Ishikawa (cell line): Measurements from ENCODE around the gene LMO3.

Experiments used
- CEBPB ChIP-seq: IDR thresholded peaks from 2 replicates; pipeline ENCODE4 v1.6.1; 2012
- CREB1 ChIP-seq: IDR thresholded peaks from 2 replicates; pipeline ENCODE4 v1.6.1; 2012; ENCODE audit warnings: low read depth
- EGR1 ChIP-seq: IDR thresholded peaks from 2 replicates; pipeline ENCODE4 v1.6.1; 2012
- EP300 ChIP-seq: IDR thresholded peaks from 2 replicates; pipeline ENCODE4 v1.6.1; 2012; ENCODE audit warnings: borderline replicate concordance
- FOXM1 ChIP-seq: IDR thresholded peaks from 2 replicates; pipeline ENCODE4 v1.6.1; 2012; ENCODE audit warnings: low read depth, borderline replicate concordance
- NFIC ChIP-seq: IDR thresholded peaks from 2 replicates; pipeline ENCODE4 v1.6.1; 2012
- RAD21 ChIP-seq: IDR thresholded peaks from 2 replicates; pipeline ENCODE4 v1.6.1; 2012; ENCODE audit warnings: low read depth
- TAF1 ChIP-seq: IDR thresholded peaks from 2 replicates; pipeline ENCODE4 v1.6.1; 2012; ENCODE audit warnings: low read depth, mild to moderate bottlenecking
- TCF12 ChIP-seq: IDR thresholded peaks from 2 replicates; pipeline ENCODE4 v1.6.1; 2012; ENCODE audit warnings: low read depth
- TEAD4 ChIP-seq: IDR thresholded peaks from 2 replicates; pipeline ENCODE4 v1.6.1; 2012
- YY1 ChIP-seq: IDR thresholded peaks from 2 replicates; pipeline ENCODE4 v1.6.1; 2012; ENCODE audit warnings: low read depth
- ZBTB7A ChIP-seq: IDR thresholded peaks from 2 replicates; pipeline ENCODE4 v1.6.1; 2012; ENCODE audit warnings: low read depth
- TF ChIP-seq, protein P1 (sequence below): IDR thresholded peaks from 2 replicates; pipeline ENCODE4 v1.6.1; 2012
- TF ChIP-seq, protein P2 (sequence below): IDR thresholded peaks from 2 replicates; pipeline ENCODE4 v1.6.1; 2012
- TF ChIP-seq, protein P3 (sequence below): IDR thresholded peaks from 2 replicates; pipeline ENCODE4 v1.6.1; 2012; ENCODE audit warnings: low read depth, mild to moderate bottlenecking

LMO3 gene

DNA sequence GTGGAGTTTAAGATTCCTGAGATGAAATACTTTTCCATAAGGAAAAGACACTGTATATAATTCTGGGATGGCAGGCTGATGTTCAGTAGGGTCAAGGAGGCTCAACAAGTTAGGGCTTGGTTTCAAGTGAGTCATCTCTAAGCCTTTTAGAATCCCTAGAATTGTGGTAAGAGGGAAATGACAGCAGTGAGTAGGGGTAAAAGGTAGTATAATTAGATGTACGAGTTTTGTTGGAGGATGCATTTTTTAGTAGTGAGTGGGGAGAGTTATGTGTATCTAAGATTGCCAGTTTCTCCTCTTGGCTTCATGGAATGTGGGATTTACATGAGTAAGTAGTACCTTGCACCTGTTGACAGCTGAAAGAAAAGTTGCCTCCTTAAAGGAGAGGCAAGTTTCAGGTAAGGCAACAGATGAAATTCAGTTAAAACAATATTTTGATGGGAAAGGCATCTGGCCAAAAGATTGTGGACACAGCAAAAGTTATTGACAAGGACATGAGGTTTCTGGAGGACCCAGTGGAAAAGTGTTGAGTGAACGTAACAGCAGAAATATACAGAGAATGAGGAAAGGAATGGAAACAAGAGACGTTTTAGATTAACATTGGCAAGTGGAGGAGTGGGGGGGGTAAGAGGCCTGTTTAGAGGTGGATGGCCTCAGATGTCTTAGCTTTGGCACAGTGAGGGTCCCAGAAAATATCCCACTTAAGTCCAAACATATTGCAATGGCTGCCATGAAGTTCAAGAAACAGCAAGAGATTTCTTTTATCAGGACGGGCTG, 21.8 kb downstream of the LMO3 start:
- no peak for TF ChIP-seq YY1
- TF ChIP-seq FOXM1 = no peak
- TF ChIP-seq EGR1 = no peak
- TF ChIP-seq CEBPB = no peak
- TF ChIP-seq CREB1 = no peak
- TF ChIP-seq ZBTB7A = no peak
- no peak for TF ChIP-seq TCF12
- TF ChIP-seq EP300 = no peak
- no peak for TF ChIP-seq TEAD4
- TF ChIP-seq RAD21 = no peak
- TF ChIP-seq, protein P1, sequence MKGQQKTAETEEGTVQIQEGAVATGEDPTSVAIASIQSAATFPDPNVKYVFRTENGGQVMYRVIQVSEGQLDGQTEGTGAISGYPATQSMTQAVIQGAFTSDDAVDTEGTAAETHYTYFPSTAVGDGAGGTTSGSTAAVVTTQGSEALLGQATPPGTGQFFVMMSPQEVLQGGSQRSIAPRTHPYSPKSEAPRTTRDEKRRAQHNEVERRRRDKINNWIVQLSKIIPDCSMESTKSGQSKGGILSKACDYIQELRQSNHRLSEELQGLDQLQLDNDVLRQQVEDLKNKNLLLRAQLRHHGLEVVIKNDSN = no peak
- TF ChIP-seq TAF1 = no peak
- TF ChIP-seq, protein P2, sequence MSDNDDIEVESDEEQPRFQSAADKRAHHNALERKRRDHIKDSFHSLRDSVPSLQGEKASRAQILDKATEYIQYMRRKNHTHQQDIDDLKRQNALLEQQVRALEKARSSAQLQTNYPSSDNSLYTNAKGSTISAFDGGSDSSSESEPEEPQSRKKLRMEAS = no peak
- no peak for TF ChIP-seq NFIC
- TF ChIP-seq, protein P3, sequence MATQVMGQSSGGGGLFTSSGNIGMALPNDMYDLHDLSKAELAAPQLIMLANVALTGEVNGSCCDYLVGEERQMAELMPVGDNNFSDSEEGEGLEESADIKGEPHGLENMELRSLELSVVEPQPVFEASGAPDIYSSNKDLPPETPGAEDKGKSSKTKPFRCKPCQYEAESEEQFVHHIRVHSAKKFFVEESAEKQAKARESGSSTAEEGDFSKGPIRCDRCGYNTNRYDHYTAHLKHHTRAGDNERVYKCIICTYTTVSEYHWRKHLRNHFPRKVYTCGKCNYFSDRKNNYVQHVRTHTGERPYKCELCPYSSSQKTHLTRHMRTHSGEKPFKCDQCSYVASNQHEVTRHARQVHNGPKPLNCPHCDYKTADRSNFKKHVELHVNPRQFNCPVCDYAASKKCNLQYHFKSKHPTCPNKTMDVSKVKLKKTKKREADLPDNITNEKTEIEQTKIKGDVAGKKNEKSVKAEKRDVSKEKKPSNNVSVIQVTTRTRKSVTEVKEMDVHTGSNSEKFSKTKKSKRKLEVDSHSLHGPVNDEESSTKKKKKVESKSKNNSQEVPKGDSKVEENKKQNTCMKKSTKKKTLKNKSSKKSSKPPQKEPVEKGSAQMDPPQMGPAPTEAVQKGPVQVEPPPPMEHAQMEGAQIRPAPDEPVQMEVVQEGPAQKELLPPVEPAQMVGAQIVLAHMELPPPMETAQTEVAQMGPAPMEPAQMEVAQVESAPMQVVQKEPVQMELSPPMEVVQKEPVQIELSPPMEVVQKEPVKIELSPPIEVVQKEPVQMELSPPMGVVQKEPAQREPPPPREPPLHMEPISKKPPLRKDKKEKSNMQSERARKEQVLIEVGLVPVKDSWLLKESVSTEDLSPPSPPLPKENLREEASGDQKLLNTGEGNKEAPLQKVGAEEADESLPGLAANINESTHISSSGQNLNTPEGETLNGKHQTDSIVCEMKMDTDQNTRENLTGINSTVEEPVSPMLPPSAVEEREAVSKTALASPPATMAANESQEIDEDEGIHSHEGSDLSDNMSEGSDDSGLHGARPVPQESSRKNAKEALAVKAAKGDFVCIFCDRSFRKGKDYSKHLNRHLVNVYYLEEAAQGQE = no peak

DNA sequence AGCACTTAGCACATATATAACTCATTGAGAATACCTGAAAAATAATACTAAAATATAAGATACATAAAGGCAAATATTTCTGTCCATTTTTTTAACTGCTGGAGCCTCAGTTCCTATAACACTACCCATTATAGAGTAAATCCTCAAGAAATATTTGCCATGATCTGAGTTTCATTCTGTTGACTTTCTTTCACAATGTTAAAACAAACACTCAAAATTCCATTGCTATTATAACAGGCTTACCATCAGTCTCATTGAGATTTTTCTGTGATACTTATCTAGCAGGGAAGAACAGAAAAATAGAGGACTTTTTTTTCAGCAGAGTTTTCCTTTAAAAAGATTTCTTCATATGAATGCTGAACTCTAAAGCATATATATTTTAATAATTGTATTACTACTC, 24.5 kb downstream of the LMO3 start:
- no peak for TF ChIP-seq TCF12
- TF ChIP-seq, protein P1 = no peak

DNA sequence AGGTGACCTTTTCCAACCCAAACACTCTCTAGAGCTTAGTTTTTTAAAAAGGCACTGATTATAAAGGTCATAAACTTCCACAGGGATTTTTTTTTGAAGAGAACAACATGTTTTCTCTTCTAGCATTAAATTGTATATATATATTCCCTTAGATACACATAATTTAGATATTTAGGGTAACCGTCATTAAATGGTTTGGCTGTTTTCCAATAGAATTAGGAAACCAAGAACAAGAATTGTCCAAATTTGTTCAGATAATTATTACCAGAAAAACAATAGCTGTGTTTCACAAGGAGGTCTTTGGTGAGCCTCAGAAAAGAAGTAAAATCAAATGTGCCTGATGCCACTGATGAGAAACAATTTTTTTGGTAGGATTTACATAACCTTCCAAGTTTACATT, 26.9 kb downstream of the LMO3 start:
- TF ChIP-seq, protein P3 = no peak
- TF ChIP-seq ZBTB7A (no peak), TAF1 (no peak), RAD21 (no peak), FOXM1 (no peak), EGR1 (no peak), CREB1 (no peak)
- TF ChIP-seq, protein P2 = no peak

DNA sequence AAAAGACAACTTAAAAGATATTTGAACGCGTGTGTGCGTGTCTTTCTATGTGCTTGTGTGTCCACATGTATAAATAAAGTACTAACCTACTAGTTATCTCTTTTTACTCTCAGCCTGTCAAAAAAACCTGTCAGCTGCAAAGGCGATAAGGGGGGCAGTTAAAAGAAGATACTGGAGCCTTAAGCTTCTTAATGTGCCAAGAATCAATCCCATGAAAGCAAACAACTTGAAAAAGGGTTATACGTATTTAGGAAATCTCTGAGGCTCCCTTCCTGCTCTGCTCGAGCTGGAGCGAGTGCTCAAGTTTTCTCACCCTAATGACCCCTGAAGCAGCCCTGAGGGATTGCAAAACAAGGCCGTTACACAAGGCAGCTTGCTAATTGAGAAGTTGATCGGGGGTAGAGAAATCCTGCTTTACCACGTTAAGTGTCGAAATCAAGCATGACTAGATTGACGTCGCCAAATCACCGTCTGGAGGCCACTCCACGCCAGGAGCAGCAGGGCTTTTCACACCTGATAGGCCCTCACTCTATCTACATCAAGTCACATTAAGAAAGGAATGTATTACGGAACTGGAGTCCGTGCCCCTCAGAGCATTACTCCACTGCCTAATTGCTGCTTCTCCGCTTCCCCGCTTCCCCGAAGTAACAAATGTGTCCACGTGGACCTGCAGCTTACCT, 32.4 kb downstream of the LMO3 start:
- no peak for TF ChIP-seq EP300
- no peak for TF ChIP-seq CEBPB
- TF ChIP-seq YY1 = no peak
- TF ChIP-seq TCF12 = no peak
- TF ChIP-seq, protein P2 = no peak
- TF ChIP-seq CREB1 = no peak
- no peak for TF ChIP-seq FOXM1

DNA sequence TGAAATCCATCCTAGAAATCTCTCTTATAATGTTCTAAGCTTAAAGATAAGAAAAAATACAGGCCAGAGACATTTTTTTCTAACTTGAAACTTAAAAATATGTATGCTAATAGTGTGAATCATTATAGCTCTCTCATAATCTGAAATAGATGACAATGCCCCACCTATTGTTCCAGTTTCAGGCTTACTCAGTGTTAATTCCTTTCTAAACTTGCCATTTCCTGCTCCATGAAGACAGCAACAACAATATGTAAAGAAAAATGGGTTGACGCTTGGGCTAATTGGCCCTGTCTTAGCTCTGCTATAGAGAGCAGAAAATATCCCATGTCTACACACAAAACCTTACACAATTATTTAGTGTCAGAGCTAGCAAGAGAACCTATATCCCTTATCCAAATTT, 37.1 kb downstream of the LMO3 start:
- TF ChIP-seq CEBPB (no peak), TAF1 (no peak), NFIC (no peak), TCF12 (no peak), FOXM1 (no peak), ZBTB7A (no peak), TEAD4 (no peak)
- TF ChIP-seq, protein P3 = no peak
- TF ChIP-seq, protein P2 = no peak
- TF ChIP-seq, protein P1 = no peak
